Measurements from ENCODE around the gene INPP5B. TPM values are rescaled to one million over a fixed set of nuclear protein-coding genes. Genes with fewer than 3 reads are reported as not detected.

Gene INPP5B
- total and polyA plus RNA-seq, 9 of the 15 experiments (the other 6 are each of a cell fraction or from before 2014, with no cell fraction given) = 14.1 to 28.7 (median 20.9) TPM

- TF ChIP-seq ARID3A (IDR thresholded peaks at IDR 0.05; ENCODE audit: borderline replicate concordance, low read depth, low read length) (no peak), HMG20B (CRISPR knock-in tag; IDR thresholded peaks at IDR 0.05) (peak; percentile 90; the same call in 1 of the 2 replicates), RREB1 (CRISPR knock-in tag; IDR thresholded peaks at IDR 0.05) (peak; percentile 22; the same call in 1 of the 2 replicates), HMG20A (CRISPR knock-in tag; conservative IDR thresholded peaks at IDR 0.05) (no peak), LCOR (CRISPR knock-in tag; IDR thresholded peaks at IDR 0.05) (peak; percentile 85), ZNF24 (IDR thresholded peaks at IDR 0.05) (no peak), TARDBP (IDR thresholded peaks at IDR 0.05) (0 out of 2 replicates have a peak, but pooled peaks have one; percentile 11), GABPB2 (CRISPR knock-in tag; conservative IDR thresholded peaks at IDR 0.05) (peak; percentile 77; the same call in 1 of the 2 replicates), MAFF (IDR thresholded peaks at IDR 0.05; ENCODE audit: low read length) (no peak), RBM17 (IDR thresholded peaks at IDR 0.05; ENCODE audit: borderline replicate concordance, low read depth, low read length) (no peak), EHMT2 (IDR thresholded peaks at IDR 0.05) (no peak), MEF2D (tag; conservative IDR thresholded peaks at IDR 0.05; ENCODE audit: low read depth) (no peak), BRF2 (IDR thresholded peaks at IDR 0.05; ENCODE audit: borderline replicate concordance, insufficient read depth, insufficient read length) (no peak), RBM14 (IDR thresholded peaks at IDR 0.05; ENCODE audit: borderline replicate concordance, insufficient read depth, low read depth, low read length) (0 out of 2 replicates have a peak, but pooled peaks have one; percentile 53), FOXJ2 (tag; IDR thresholded peaks at IDR 0.05) (no peak), ELK3 (CRISPR knock-in tag; IDR thresholded peaks at IDR 0.05) (peak; percentile 42; the same call in 1 of the 2 replicates)
Measured at GRCh38 chr1:37859507-37860345, 87.1 kb downstream of the INPP5B start, which contains the start of gene MTF1 (continued).

Measured in K562 (cell line).